Keratinocyte (primary cell): ENCODE data around the gene SHANK1. TPM values are rescaled to one million over a fixed set of nuclear protein-coding genes. Genes with fewer than 3 reads are reported as not detected.

ENCODE experiments used
- DNase-seq: peaks from one replicate; pipeline ENCODE4 v3.0.0-alpha.2; 2011; ENCODE audit warnings: low read depth, missing footprints, low spot score
- FAIRE-seq: peaks from 2 replicates; lab custom pipeline; 2011; peaks lifted over from hg19 to GRCh38; lab: Jason Lieb, UNC
- H2AFZ ChIP-seq: 2 replicates; pipeline ENCODE4 v1.6.0; 2012; ENCODE audit warnings: low read length, control low read depth, inconsistent platforms; ENCODE audit not compliant: control insufficient read depth
- H3K27ac ChIP-seq: 2 replicates; pipeline ENCODE4 v1.5.1; 2011; ENCODE audit warnings: low read length; ENCODE audit not compliant: control insufficient read depth, insufficient read depth
- H3K27me3 ChIP-seq: 3 replicates; pipeline ENCODE4 v1.6.0; 2011; ENCODE audit warnings: low read length; ENCODE audit not compliant: control insufficient read depth, insufficient read depth; ENCODE audit errors: extremely low read depth
- H3K36me3 ChIP-seq, 2 experiments: 2 replicates in 1 of 2; 3 replicates in 1 of 2; pipeline ENCODE4 v1.5.1; 2011; ENCODE audit warnings: low read length in 2 of 2, mild to moderate bottlenecking in 1 of 2; ENCODE audit not compliant: control insufficient read depth in 2 of 2, insufficient read depth in 2 of 2; ENCODE audit errors: extremely low read depth in 1 of 2
- H3K4me1 ChIP-seq: 3 replicates; pipeline ENCODE4 v1.5.1; 2011; ENCODE audit warnings: low read length; ENCODE audit not compliant: control insufficient read depth, insufficient read depth; ENCODE audit errors: extremely low read depth
- H3K4me2 ChIP-seq: 3 replicates; pipeline ENCODE4 v1.6.0; 2011; ENCODE audit warnings: low read depth, low read length; ENCODE audit not compliant: control insufficient read depth, insufficient read depth; ENCODE audit errors: extremely low read depth
- H3K4me3 ChIP-seq, 3 experiments: fragments of 200-600 bp in 1 of 3; sonication (generic) in 1 of 3; 2 replicates in 2 of 3; 3 replicates in 1 of 3; pipeline ENCODE4 v1.5.1; 2011 to 2016; ENCODE audit warnings: low read length in 3 of 3, mild to moderate bottlenecking in 3 of 3, control low read depth in 2 of 3, inconsistent platforms in 1 of 3, low read depth in 1 of 3, mixed read lengths in 1 of 3, mixed run types in 1 of 3, moderate library complexity in 1 of 3; ENCODE audit not compliant: control insufficient read depth in 2 of 3, insufficient read depth in 2 of 3; ENCODE audit errors: extremely low read depth in 1 of 3
- H3K79me2 ChIP-seq: 2 replicates; pipeline ENCODE4 v1.6.0; 2012; ENCODE audit warnings: low read length; ENCODE audit not compliant: control insufficient read depth, insufficient read depth
- H3K9ac ChIP-seq: 3 replicates; pipeline ENCODE4 v1.6.0; 2011; ENCODE audit warnings: low read length; ENCODE audit not compliant: control insufficient read depth, insufficient read depth; ENCODE audit errors: extremely low read depth
- H3K9me1 ChIP-seq: 3 replicates; pipeline ENCODE4 v1.6.0; 2011; ENCODE audit warnings: low read length; ENCODE audit not compliant: control insufficient read depth, insufficient read depth; ENCODE audit errors: extremely low read depth
- H3K9me3 ChIP-seq: 2 replicates; pipeline ENCODE4 v1.5.1; 2012; ENCODE audit warnings: low read depth, low read length; ENCODE audit not compliant: control insufficient read depth
- H4K20me1 ChIP-seq: 3 replicates; pipeline ENCODE4 v1.6.0; 2011; ENCODE audit warnings: low read length; ENCODE audit not compliant: control insufficient read depth, insufficient read depth; ENCODE audit errors: extremely low read depth
- EZH2 ChIP-seq: IDR thresholded peaks from one replicate; pipeline ENCODE4 v1.6.1; 2012; ENCODE audit warnings: inconsistent platforms, mild to moderate bottlenecking, low read length, moderate library complexity
- dilution Hi-C: fragments of 300-500 bp; cut with MboI; formaldehyde crosslinking; loops from one replicate; pipeline ENCODE4 v1.7.0; 2020; ENCODE audit warnings: low sequenced_read_pairs; ENCODE audit not compliant: extremely low pct_ligation_motif_present
- polyA plus RNA-seq, 5 experiments: library from polyadenylated mRNA; depleted of rRNA in 3 of 5; stranded (reverse) in 3 of 5; stranded (forward) in 1 of 5; unstranded in 1 of 5; fragments of >200 nt; gene quantifications; 1 replicate in 1 of 5; 2 replicates in 3 of 5; 3 replicates in 1 of 5; pipeline versions ENCODE4 v1.2.1 to v1.2.3, GENCODE V29; 2011 to 2012; ENCODE audit warnings: missing spikeins in 2 of 5, low read depth in 1 of 5, low replicate concordance in 1 of 5
- TF ChIP-seq, protein P1 (sequence below), 3 experiments: IDR thresholded peaks in 1 of 3; conservative IDR thresholded peaks in 1 of 3; optimal IDR thresholded peaks in 1 of 3; 2 replicates in 2 of 3; 3 replicates in 1 of 3; pipeline versions ENCODE3 to v1.5.1; 2011; ENCODE audit warnings: low read length in 3 of 3, mild to moderate bottlenecking in 3 of 3, moderate library complexity in 2 of 3, control low read depth in 1 of 3, inconsistent platforms in 1 of 3; ENCODE audit not compliant: insufficient read depth in 2 of 3; ENCODE audit errors: extremely low read depth in 1 of 3

The SHANK1 gene
- polyA plus RNA-seq, 1 donor (not counting 4 experiments of a cell fraction or from before 2014, with no cell fraction given): 0.51 TPM

DNA sequence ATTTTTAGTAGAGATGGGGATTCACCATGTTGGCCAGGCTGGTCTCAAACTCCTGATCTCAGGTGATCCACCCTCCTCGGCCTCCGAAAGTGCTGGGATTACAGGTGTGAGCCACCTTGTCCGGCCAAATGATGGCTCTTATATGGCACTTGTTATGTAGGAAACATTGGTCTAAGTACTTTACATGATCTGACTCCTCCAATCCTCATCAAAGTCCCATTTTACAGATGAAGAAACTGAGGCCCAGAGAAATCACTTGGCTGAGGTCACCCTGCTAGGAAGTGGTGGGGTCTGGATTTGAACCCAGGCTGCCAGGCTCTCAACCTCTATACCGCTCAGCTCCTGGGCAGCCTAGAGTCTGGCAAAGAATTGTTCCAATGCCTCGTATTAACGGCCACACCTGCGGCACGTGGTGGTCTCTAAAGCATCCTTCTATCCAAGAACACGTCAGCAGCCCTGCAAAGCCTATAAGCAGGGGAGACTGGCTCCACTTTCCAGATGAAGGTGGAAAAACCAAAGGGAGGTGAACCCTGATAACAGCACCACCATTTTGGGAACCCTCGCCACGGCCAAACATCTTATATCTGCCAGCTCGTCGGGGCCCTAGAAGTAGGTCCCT, 18.1 kb downstream of the SHANK1 start:
- no peaks in the 10 kb centered on the region for H3K4me1 ChIP-seq
- no peaks in the 10 kb centered on the region for H3K79me2 ChIP-seq
- DNase-seq (no peak), FAIRE-seq (no peak)
- no peak overlapping the region for H3K27ac ChIP-seq
- no peak overlapping the region for H3K4me2 ChIP-seq
- peaks cover 19% of the 10 kb centered on the region for H3K27me3 ChIP-seq
- no peak overlapping the region for H3K4me3 ChIP-seq
- no peak overlapping the region for H3K9ac ChIP-seq
- H3K36me3 ChIP-seq: no peaks in the 10 kb centered on the region
- TF ChIP-seq EZH2: no peak
- H3K9me3 ChIP-seq: no peaks in the 10 kb centered on the region
- no peak overlapping the region for H2AFZ ChIP-seq
- no peaks in the 10 kb centered on the region for H3K9me1 ChIP-seq
- H4K20me1 ChIP-seq: no peaks in the 10 kb centered on the region
- dilution Hi-C loops: no loop called here

DNA sequence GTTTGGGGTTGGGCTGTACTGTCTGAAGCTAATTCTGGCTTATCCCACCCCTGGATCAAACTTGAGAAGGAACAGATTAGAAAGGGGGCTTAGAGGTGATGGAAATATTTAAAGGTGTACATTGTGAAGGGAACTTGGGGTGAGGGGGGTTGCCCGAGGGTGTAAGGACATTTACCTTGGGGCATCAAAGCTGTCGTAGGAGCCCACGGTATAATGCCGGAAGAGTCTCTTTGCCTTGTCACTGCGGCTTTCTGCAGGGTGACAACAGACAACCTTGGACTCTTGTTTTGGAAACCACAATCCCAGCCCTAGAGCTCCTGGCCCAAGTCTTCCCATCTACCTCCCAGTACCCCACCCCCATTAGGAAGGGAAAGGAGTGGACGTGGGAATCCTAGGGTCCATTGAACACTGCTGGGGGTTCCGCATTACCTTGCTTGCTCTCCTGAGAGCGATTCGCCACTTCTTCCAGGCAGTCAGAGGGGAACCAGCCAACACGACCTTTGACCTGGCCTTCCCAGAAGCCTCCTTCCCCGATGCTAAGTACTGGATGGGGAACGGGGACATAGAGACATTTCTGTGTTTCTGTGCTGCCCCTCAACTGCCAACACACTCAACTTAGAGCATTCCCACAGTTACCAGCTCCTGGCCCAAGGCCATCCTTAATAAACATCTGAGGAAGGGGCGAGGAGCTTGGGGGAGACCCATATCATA, 22.0 kb downstream of the SHANK1 start:
- H2AFZ ChIP-seq: no peak overlapping the region
- dilution Hi-C loops: no loop called here

More for the DNA sequence above, 22.0 kb downstream of the SHANK1 start:
- no peaks in the 10 kb centered on the region for H3K4me1 ChIP-seq
- H3K9ac ChIP-seq: no peak overlapping the region
- TF ChIP-seq, protein P1, sequence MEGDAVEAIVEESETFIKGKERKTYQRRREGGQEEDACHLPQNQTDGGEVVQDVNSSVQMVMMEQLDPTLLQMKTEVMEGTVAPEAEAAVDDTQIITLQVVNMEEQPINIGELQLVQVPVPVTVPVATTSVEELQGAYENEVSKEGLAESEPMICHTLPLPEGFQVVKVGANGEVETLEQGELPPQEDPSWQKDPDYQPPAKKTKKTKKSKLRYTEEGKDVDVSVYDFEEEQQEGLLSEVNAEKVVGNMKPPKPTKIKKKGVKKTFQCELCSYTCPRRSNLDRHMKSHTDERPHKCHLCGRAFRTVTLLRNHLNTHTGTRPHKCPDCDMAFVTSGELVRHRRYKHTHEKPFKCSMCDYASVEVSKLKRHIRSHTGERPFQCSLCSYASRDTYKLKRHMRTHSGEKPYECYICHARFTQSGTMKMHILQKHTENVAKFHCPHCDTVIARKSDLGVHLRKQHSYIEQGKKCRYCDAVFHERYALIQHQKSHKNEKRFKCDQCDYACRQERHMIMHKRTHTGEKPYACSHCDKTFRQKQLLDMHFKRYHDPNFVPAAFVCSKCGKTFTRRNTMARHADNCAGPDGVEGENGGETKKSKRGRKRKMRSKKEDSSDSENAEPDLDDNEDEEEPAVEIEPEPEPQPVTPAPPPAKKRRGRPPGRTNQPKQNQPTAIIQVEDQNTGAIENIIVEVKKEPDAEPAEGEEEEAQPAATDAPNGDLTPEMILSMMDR (optimal IDR thresholded peaks at IDR 0.05 in 1 of 3, IDR thresholded peaks at IDR 0.05 in 1 of 3, conservative IDR thresholded peaks at IDR 0.05 in 1 of 3; ENCODE audit: extremely low read depth in 1 of 3, insufficient read depth in 2 of 3, low read length in 3 of 3): no peak
- H3K79me2 ChIP-seq: no peaks in the 10 kb centered on the region
- H3K27me3 ChIP-seq: peaks cover 30% of the 10 kb centered on the region
- no peak overlapping the region for H3K4me3 ChIP-seq
- DNase-seq: no peak
- no peaks in the 10 kb centered on the region for H3K36me3 ChIP-seq
- H3K9me1 ChIP-seq: no peaks in the 10 kb centered on the region
- H3K27ac ChIP-seq: no peak overlapping the region
- no peaks in the 10 kb centered on the region for H3K9me3 ChIP-seq
- FAIRE-seq: no peak
- no peaks in the 10 kb centered on the region for H4K20me1 ChIP-seq
- no peak overlapping the region for H3K4me2 ChIP-seq
